Left lobe of liver (tissue), 2 donors: Measurements from ENCODE around the gene USP40. TPM values are rescaled to one million over a fixed set of nuclear protein-coding genes. Genes with fewer than 3 reads are reported as not detected.
A peak's percentile ranks its signal among the peaks of the same experiment; 100 is the strongest.
"Not testable (repeated sequence)": the region's sequence is repeated elsewhere in the genome, so short reads cannot be mapped to it uniquely, and the experiment has no call there.

ENCODE experiments used
- ATAC-seq: fragments of 200-7000 bp; cut with Tn5 transposase; one replicate; pipeline ENCODE4 v1.9.1; 2020; ENCODE audit warnings: mild to moderate bottlenecking, moderate library complexity
- DNase-seq: peaks from one replicate; pipeline ENCODE4 v3.0.0-alpha.2; 2020; ENCODE audit warnings: low spot score
- total RNA-seq: library from RNA; stranded (reverse); gene quantifications from one replicate; pipeline ENCODE4 v1.2.1, GENCODE V29; 2021
- donor health status: DM: no; HTN: no; CAD: no; lungs with moderate emphysema.
- donor health status: DM: no; HTN: yes; CAD: no.

The USP40 gene, protein sequence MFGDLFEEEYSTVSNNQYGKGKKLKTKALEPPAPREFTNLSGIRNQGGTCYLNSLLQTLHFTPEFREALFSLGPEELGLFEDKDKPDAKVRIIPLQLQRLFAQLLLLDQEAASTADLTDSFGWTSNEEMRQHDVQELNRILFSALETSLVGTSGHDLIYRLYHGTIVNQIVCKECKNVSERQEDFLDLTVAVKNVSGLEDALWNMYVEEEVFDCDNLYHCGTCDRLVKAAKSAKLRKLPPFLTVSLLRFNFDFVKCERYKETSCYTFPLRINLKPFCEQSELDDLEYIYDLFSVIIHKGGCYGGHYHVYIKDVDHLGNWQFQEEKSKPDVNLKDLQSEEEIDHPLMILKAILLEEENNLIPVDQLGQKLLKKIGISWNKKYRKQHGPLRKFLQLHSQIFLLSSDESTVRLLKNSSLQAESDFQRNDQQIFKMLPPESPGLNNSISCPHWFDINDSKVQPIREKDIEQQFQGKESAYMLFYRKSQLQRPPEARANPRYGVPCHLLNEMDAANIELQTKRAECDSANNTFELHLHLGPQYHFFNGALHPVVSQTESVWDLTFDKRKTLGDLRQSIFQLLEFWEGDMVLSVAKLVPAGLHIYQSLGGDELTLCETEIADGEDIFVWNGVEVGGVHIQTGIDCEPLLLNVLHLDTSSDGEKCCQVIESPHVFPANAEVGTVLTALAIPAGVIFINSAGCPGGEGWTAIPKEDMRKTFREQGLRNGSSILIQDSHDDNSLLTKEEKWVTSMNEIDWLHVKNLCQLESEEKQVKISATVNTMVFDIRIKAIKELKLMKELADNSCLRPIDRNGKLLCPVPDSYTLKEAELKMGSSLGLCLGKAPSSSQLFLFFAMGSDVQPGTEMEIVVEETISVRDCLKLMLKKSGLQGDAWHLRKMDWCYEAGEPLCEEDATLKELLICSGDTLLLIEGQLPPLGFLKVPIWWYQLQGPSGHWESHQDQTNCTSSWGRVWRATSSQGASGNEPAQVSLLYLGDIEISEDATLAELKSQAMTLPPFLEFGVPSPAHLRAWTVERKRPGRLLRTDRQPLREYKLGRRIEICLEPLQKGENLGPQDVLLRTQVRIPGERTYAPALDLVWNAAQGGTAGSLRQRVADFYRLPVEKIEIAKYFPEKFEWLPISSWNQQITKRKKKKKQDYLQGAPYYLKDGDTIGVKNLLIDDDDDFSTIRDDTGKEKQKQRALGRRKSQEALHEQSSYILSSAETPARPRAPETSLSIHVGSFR
- 25.8 TPM for total RNA-seq

DNA sequence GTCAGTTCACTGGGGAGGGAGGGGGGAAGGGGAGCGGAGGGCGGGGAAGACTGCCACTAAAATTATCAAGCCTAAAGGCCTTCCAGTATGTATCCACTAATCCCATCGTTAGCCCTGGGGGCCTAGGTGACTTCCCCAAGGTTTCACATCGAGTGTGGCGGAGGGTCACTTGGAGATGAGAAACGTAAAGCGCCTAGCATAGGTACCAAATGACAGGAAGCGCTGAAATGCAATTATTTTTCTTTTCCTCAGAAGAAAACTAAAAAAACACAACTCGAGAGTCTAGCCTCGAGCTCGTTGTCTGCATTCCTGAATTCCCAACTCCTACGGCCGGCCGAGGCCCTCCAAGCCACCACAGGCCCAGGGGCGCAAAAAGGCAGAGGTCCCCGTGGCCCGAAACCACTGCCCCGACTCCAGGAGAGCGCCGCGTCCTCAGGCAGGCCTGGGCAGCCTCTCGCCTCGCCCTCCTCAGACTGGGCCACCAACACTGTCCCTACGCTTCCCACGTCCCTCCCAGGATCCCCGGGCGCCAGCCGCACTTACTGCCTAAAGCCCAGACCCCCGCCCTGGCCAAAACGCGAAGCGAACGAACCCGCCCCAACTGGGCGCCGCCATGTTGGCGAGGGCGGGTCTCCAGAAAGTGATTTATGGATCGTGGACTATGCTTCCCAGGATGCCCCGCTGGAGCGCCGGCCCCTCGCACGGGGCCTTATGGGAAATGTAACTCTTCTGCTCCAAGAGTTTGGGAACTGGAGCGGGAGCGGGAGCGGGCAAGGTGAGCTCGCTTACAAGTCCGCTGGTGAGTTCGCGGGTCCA is at the start of gene USP40:
Gene USP40, minus strand, starts transcription at position 642 of the 816 bp plus-strand sequence. CDS start 1,228 bp downstream, outside the sequence.
- DNase-seq = peak; percentile 91
- ATAC-seq = peak; percentile 98

DNA sequence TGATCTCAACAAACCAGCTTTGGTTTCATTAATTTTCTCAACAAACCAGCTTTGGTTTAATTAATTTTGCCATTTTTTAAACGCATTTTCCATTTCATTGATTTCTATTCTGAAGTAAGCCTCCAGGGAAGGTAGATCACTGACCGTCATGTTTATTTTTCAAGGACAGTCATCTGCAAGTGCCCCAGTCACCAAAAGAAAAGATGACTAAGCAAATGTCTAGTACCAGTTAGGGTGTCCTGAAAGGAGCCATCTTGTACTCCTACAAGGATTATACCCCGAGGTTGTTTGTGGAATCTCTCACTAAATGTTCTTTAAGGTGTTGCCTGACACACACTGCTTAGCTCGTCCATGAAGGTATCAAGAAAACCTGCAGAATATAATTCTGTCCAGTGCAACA is 44.7 kb upstream of the USP40 start:
- DNase-seq (no peak), ATAC-seq (no peak)

- ATAC-seq (no peak), DNase-seq (no peak)
These were observed 39.1 kb upstream of the USP40 start for GRCh38 chr2:233605680-233606079.

DNA sequence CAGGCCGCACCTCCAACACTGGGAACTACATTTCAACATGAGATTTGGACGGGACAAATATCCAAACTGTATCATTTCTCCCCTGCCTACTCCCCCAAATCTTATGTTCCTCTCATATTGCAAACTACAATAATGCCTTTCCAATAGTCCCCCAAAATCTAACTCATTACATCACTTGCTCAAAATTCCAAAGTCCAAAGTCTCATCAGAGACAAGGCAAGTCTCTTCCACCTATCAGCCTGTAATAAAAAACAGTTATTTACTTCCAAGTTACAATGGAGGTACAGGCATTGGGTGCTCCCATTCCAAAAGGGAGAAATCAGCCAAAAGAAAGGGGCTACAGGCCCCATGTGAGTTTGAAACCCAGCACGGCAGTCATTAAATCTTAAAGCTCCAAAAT is 38.2 kb upstream of the USP40 start:
- no peak for DNase-seq
- no peak for ATAC-seq

DNA sequence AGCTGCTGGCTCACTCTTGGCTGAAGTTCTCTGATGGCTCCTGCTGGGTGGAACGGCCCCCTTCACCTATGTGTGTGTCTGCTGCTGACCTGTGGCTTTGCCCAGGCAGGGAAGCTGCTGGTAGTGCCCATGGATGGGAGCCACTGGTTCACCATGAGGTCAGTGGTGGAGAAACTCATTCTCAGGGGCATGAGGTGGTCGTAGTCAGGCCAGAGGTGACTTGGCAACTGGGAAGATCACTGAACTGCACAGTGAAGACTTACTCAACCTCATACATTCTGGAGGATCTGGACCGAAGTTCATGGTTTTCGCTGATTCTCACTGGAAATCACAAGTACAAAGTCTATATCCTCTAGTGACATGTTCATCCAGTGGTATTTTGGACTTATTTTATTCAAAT is 36.9 kb upstream of the USP40 start:
- ATAC-seq = peak; percentile 81
- DNase-seq = peak; percentile 85

DNA sequence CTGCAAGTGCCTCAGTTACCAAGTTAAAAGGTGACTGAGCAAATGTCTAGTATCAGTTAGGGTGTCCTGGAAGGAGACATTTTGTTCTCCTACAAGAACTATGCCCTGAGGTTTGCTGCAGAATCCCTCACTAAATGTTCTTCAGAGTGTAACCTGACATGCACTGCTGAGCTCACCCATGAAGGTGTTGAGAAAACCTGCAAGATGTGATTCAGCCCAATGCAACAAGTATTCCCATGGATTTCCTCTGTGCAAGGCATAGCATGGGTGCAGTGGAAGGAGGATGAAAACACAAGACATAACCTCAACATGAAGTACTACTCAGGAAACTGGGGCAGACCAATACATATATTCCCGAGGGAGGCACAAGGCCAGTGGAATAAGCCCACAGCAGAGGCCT is 35.5 kb upstream of the USP40 start:
- DNase-seq (no peak), ATAC-seq (no peak)

- DNase-seq (no peak), ATAC-seq (no peak)
These were observed 33.8 kb upstream of the USP40 start for GRCh38 chr2:233600386-233600785.

GRCh38 chr2:233598952-233599351 is 32.4 kb upstream of the USP40 start:
- no peak for ATAC-seq
- DNase-seq = no peak

DNA sequence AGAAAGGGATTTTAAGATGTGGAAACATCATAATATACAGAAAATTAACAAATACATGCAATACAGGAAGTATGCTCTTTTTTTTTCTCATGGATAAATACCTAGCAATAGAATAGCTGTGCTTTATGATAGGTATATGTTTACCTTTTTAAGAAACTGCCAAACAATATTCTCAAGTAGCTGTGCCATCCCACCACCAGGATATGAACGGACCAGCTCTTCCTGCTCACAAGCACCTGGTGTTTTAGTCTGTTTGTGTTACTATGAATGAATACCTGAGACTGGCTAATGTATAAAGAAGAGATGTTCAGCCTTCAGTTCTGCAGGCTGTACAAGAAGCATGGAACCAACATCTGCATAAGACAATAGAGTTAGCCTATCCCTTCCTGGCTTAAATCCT is 30.9 kb upstream of the USP40 start:
- ATAC-seq = no peak

GRCh38 chr2:233593201-233593600 is 26.6 kb upstream of the USP40 start:
- ATAC-seq = no peak

More for the DNA sequence above, 30.9 kb upstream of the USP40 start:
- DNase-seq = no peak

GRCh38 chr2:233592706-233593105 is 26.1 kb upstream of the USP40 start:
- not testable (repeated sequence) for ATAC-seq, DNase-seq

More at GRCh38 chr2:233593201-233593600, 26.6 kb upstream of the USP40 start:
- no peak for DNase-seq

DNA sequence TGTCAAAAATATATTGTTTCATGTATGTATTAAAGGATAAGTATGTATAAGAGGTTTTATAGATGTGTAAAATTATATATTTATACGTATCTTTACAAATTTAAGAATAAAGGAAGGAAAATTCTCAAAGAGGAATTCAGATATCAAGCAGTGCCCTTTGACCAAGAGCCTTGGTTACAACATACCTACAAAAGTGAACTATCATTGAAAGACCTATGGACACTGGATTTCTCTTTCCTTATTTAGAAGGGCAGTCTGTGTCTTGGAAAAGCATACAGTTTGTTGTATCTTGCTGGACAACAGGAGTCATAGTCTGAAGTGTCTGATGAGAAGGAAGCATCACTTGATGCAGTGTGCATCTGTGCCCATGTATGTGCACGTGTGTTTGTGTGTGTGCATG is 21.8 kb upstream of the USP40 start:
- DNase-seq (no peak), ATAC-seq (no peak)

- DNase-seq = no peak
- ATAC-seq = peak; percentile 44
These were observed 17.6 kb upstream of the USP40 start for GRCh38 chr2:233584210-233584609.

DNA sequence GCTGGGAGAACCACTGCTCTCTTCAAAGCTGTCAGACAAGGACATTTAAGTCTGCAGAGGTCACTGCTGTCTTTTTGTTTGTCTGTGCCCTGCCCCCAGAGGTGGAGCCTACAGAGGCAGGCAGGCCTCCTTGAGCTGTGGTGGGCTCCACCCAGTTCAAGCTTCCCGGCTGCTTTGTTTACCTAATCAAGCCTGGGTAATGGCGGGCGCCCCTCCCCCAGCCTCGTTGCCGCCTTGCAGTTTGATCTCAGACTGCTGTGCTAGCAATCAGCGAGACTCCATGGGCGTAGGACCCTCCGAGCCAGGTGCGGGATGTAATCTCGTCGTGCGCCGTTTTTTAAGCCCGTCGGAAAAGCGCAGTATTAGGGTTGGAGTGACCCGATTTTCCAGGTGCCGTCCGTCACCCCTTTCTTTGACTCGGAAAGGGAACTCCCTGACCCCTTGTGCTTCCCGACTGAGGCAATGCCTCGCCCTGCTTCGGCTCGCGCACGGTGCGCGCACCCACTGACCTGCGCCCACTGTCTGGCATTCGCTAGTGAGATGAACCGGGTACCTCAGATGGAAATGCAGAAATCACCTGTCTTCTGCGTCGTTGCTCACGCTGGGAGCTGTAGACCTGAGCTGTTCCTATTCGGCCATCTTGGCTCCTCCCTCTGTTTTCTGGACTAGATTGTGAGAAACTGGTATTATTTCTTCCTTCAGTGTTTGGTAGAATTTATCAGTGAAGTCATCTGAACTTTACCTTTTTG is 16.8 kb upstream of the USP40 start:
- DNase-seq, ATAC-seq: not testable (repeated sequence)

DNA sequence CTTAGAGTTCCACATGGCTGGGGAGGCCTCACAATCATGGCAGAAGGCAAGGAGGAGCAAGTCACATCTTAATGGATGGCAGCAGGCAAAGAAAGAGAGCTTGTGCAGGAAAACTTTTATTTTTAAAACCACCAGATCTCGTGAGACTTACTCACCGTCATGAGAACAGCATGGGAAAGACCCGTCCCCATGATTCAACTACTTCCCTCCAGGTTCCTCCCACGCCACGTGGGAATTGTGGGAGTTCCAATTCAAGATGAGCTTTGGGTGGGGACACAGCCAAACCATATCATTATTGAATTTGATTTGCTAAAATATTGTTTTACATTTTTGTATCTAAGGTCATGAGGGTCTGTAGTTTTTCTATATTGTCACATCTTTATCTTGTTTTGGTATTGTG is 10.8 kb upstream of the USP40 start:
- DNase-seq, ATAC-seq: not testable (repeated sequence)

- ATAC-seq (no peak), DNase-seq (no peak)
These were observed 5.9 kb upstream of the USP40 start for GRCh38 chr2:233572468-233572867.

- DNase-seq (no peak), ATAC-seq (no peak)
These were observed 4.9 kb upstream of the USP40 start for GRCh38 chr2:233571462-233571861.

- DNase-seq (no peak), ATAC-seq (no peak)
These were observed 4.4 kb upstream of the USP40 start for GRCh38 chr2:233571001-233571400.

GRCh38 chr2:233565685-233566140 is 869 bp downstream of the USP40 start:
- DNase-seq (no peak), ATAC-seq (no peak)
